ENCODE results near the gene TEPSIN.
"Not testable (repeated sequence)": the region's sequence is repeated elsewhere in the genome, so short reads cannot be mapped to it uniquely, and the experiment has no call there.

Gene TEPSIN

DNA sequence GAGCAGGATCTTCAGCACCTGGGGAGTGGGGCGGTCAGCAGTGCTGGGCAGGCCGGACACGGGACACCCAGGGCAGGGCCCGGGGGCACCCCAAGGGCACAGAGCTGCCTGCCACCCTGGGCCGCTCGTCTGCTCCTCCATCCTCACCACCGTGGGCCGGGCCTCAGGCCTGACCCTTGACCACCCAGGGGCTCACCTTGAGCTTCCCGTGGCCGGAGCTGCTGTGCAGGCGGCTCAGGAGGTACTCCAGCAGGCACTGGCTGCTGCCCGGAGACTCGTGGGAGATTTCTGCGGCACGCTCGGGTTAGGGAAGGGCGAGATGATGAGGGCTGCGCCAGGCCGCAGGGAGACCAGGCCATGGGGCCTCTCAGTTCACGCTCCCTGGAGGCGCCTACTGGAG, 2.1 kb downstream of the TEPSIN start:
- no peak for DNase-seq (ENCODE audit: low read depth in 2 of 2)

DNA sequence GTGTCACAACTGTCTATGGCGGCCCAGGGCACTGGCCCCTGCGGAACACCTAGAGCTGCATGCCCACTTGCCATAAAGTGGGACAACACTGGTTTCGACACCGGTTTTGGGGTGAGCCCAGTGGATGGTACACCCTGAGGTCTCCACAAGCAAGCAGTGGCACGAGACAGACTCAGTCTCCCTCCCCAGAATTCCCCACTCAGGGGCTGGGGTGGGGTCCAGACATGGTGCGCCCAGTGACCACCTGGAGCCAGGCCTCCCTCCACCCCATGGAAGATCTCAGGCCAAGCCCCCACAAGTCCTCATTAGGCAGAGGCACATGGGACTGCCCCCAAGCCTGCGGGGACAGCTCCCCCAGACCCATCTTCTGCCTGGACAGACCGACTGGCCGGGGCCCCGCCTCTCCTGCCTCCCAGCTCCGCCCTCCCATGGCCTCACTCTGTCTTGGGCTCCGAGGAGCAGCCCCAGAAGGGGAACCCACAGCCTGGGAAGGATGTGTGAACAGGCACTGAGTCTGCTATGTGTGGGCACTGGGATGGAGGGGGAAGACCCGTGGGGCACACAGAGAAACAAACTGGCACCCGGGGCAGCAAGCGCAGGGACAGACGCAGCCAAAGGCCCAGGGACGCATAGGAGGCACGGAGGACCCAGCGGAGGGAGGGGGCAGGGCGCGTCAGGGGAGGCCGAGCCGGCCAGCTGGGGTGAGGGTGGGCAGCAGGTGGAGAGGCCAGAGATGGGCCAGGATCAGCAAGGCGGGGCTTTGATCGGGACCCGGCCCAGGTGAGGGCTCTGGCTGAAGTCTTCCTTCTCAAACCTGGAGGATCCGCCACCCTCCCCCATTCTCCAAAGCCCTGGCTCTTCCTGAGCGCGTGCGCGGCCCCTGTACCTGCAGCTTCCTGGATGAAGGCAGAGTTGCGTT, 2.8 kb downstream of the TEPSIN start:
- DNase-seq (ENCODE audit: low read depth in 2 of 2): no peak

DNA sequence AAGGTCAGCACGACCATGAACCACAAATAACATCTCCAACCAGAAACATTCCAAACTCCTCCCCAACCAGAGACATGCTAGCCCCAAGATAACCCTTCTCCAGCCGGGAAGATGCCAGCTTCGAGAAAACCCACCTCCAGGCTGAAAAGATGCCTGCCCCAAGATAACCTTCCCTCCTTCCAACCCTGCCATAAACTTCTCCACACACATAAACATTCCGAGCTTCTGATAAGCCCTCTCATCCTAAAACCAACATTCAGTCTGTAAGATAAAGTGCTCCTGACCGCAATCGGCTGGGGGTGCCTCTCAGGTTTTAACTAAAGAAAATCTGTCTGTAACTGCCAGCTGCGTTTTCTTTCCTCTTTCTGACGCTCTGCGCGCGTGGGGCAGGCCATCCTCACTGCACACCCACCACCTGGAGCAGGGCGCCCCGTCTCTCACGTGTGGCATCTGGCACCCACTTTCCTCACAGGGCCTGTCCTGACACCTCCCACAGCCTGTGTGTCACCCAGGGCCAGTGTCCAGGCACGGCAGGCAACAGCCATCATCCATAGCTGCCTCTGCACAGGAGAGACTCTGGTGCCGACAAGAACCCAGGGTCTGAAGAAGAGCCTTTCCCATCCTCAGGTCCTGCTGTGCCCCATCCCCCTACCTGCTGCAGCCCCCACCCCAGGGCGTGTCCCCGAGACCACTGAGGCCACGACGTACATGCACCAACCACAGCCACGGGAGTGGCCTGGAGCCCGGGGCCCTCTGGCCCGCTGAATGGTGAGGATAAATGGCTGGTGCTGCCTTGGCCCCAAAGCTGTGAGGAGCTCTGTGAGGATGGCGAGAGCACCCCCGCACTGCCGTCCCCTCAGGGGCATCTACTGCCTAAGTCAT, 3.7 kb downstream of the TEPSIN start:
- no peak for DNase-seq (ENCODE audit: low read depth in 2 of 2)

DNA sequence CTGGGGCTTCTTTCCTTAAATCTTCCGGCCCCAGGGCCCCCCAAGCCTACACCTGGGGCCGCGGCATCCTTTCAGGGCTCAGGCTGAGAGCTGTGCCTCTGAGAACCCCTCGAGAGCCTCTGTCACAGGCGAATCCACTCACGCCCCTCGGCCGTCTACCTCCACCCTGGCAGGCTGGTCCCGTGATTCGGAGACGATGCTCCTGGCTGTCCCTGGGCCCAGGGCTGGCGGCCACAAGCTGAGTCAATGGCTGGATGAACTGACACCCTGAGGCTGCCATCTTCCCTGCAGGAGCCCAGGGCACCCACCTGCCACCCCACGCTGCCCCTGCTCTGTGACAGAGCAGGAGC, 4.4 kb downstream of the TEPSIN start:
- DNase-seq (ENCODE audit: low read depth in 2 of 2): no peak

DNA sequence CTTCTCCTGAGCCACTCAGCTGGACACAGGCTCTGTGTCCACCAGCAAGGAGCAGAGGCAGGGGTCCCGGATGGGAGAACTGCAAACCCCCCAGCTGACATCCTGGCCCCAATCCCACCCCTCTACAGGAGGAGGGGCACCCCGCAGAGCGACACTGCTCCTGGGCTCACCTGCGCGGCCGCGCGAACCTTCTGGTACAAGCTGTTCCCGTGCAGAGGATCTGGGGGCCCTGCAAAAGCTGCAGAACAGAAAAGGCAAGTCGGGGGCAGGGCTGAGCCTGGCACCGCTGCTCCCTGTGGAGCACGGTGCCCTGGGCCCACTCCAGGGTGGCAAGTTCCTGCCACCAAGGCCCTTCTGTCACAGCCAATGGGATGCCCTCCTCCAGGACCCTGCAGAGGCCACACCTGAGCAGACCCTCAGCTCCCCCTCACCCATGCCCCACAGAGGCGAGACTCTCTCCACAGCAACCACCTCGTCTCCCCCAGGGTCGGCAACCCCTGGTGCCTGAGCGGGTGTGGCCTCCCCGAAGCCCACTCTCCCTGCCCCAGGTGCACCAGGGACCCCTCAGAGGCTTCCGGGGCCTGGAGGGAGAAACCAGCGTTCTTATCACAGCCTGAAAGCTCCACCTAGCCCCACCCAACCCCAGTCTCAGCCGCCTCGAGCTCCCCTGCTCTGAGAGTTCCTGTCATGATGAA, 4.9 kb downstream of the TEPSIN start:
- no peak for DNase-seq (ENCODE audit: low read depth in 2 of 2)

DNA sequence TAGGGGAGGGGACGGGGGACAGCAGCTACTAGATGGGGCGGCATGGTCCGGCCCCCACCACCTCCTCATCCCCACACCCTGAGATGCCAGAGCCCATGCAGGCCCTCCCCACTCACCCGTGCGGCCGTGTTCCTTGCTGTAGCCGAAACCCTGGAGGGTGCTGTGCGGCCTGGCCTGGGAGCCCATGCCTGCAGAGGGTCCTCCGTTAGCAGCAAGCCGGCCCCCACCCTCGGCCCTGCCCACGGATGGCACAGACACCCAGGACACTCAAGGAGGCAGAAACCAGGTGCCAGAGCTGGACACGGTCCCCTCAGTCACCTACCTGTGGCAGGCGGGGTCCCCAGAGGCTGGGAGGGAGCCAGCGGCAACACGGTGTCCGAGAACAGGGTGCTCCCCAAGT, 5.5 kb downstream of the TEPSIN start:
- no peak for DNase-seq (ENCODE audit: low read depth in 2 of 2)

DNA sequence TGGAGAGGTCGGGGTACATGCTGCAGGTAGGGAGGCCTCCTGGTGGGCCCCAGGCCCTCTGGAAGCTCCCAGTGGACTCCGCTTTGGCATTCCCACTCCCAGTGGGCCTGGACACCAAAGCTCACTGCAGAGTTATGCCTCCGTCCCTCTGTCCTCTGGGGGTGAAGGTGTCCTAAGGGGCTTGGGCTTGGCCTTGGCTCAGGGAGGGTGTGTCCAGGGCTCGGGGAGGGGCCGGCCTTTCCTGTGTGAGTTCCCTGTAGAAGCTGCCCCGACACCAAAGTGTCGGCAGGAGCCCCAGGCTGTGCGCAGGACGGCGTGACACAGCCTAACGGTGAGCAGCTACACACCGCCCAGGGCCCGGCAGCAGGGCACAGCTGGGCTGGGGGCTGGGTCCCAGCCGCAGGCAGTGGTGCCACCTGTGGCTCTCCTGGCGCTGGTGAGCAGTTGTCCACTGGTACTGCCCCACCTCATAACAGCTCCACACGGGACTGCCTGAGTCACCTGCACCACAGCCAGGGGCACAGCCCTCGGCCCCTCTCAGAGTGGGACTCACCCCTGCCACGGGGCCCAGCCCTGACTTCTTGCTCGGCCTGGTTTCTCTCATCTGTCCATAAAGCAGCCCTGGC, 6.1 kb downstream of the TEPSIN start:
- no peak for DNase-seq (ENCODE audit: low read depth in 2 of 2)

DNA sequence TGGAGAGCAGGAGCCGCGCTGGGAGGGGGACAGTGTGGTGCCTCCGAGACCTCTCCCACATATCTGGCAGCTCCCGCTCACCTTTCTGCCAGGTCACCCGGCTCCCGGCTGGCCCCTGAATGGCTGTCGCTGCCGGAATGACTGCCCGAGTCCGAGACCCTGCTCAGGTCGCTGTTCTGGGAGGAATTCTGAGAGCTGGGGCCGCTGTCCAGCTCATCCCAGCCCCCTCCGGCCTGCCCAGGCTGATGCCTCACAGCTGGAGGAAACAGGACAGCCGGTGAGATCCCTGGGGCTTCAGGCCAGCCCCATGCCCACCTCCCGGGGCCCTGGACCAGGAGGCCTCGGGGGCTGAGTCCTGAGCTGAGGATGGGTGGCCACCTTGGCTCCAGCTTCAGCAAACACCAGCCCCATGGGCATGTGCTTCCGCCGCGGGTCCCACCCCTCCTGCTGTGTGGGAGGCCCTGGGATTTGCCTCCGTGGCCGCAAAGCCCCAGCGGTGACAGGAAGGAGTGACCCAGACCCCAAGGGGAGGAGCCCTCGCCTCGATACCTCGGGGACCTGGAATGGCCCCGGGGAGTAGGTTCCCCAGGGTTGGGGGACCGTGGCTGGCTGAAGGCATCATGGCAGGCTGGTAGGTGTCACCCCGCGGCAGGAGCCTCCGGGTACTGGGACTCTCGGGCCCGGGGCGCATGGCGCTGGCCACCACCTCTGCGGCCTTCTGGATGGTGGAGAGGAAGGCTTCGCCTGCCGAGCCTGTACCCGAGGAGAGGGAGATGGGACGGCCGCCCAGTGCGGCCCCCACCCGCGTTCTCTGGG, 6.9 kb downstream of the TEPSIN start:
- no peak for DNase-seq (ENCODE audit: low read depth in 2 of 2)

DNA sequence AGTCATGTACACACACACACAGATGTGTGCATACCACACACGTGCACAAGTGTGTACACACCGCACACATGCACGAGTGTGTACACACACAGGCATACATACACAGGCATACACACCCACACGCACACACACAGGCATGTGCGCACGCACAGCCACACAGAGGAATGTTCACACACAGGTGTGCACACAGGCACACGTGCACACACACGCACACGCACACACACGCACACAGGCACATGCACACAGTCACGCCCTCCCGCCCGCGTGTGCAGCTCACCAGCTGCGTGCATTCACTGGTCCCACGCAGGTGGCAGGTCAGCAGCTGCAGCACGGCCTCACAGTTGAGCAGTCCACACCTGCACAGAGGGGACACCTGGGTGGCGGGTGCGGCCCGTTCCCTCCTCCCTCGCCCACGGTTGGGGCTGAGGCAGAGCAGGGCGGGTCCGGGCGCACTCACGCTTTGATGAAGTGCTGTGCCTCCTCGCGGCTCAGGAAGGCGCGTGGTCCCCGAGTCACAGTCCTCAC, 7.7 kb downstream of the TEPSIN start:
- DNase-seq (ENCODE audit: low read depth in 2 of 2): no peak

DNA sequence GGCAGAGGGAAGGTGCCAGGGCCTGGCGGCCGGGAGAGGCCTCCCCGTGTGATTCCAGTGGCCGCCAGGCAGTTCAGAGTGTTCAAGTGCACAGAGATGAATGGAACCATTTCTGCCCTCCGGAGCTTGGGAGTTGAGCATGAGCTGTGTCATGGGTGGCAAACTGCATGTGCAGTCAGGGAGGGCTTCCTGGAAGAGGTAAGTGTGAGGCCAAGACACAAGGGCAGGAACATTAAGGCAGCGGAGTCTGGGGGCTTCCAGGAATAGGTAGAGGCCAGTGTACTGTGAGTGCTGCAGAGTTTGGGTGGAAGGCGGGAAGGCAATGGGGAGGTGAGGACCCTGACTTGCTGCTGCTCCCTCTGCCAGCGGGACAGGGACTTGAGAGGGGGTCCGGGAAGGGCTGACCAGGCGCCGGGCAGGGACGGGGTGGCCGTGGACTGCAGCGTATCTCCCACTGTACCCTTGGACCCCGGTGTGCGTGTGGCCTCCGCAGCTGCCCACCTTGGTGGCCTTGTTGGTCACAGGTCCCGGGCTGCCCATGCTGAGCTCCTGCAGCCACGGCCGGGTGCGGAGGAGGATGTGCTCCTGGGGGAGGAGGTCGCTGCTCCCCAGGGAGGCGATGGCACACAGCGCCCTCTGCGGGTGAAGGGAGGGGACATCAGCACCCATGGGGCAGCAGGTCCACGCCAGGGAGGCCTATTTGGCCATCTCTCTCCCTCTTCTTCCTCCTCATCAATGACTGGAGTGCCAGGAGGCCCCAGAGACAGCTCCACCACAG, 8.6 kb downstream of the TEPSIN start:
- DNase-seq (ENCODE audit: low read depth in 2 of 2): no peak

DNA sequence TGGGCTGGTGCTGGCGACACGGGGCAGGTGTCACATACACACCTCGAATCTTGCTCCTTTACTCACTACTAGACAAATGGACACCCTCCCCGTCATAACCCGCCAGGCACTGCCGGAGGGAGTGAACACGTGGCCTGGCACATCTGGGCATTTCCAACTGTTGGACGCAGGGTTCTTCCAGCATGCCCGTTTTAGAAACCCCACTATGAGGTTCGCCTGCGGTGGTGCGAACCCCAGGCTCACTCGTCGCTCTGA, 9.3 kb downstream of the TEPSIN start:
- DNase-seq (ENCODE audit: low read depth in 2 of 2): no peak

DNA sequence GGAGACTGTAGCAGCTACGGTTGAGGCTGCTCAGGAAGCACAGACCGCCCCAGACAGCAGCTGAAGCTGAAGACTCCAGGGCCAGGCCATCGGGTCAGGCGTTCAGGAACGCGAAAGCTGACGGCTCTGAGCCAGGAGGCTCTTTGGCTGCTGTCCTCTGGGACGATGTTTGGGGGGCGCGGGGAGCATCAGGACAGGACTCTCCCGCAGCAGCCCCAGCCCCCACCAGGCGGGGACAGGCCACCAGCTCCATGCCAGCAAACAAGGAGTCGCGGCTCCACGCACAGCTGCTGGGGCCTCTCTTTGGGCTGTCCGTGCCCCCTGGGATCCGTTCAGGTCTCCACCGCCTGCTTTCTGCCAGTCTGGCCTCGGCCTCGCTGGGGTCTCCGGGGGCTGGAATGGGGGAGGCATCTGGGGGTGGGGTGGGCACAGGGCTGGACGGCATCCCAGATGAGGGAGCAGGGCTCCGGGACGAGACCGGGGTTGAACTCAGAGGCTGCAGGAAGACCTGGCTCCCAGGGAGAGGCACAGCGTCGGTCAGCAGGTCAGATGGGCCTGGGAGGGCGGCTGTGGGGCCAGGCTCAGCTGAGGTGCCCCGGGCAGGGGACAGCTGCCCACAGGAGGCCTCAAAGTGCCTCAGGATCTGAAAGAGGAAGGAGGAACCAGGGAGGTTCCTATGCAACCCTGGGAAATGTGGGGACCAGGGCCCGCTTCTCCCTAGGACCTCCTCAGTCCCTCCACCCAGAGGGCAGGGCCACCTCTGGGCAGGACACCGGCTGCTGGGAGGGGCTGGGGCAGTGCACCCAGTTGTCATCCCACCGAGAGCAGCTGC, 9.8 kb downstream of the TEPSIN start:
- DNase-seq (ENCODE audit: low read depth in 2 of 2): no peak

DNA sequence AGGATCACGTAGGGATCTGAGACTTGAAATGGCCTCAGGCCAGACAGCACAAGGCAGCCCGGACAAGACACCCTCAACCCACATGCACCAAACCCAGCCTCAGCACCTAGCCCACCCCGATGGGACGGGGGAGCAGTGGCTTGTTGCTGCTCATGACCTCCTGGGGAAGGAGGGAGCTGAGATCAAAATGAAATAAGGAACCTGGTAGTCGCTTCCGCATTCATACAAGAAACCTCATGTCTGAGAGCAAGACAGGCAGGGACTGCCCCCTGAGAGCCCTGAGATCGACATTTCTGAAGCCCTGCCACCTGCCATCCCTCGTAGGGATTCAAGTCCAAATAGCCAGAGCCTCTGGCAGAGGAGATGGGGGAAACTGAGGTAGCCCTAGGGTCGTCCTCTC, 10.4 kb downstream of the TEPSIN start:
- no peak for DNase-seq (ENCODE audit: low read depth in 2 of 2)

DNA sequence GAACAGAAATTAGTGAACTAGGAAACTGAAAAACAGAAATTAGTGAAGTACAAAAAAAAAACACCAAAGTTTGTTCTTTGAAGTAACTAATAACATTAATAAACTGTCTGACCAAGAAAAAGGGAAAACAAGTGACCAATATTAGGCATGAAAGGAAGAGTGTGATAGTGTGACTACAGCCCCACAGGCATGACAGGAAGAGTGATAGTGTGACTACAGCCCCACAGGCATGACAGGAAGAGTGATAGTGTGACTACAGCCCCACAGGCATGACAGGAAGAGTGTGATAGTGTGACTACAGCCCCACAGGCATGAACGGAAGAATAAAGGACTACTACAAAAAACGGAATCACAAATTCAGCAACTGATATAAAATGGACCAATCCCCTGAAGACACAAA, 11.2 kb downstream of the TEPSIN start:
- not testable (repeated sequence) for DNase-seq (ENCODE audit: low read depth in 2 of 2)

DNA sequence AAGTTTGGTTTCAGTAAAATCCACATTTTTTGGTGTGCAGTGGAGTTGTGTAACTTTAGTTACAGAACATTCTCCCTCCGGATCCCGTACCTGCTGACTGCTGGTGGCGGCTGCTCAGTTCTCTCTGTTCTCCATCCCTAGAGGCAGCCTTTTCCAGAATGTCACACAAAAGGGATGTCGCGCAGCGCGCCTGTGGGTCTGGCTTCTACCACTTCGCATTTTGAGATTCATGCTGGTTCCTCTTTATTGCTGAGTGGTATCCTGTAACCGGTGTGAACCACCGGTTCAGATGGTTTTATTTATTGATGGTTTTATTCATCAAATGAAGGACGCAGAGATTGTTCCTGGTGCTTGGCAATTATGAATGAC, 15.1 kb downstream of the TEPSIN start:
- DNase-seq (ENCODE audit: low read depth in 2 of 2): no peak

DNA sequence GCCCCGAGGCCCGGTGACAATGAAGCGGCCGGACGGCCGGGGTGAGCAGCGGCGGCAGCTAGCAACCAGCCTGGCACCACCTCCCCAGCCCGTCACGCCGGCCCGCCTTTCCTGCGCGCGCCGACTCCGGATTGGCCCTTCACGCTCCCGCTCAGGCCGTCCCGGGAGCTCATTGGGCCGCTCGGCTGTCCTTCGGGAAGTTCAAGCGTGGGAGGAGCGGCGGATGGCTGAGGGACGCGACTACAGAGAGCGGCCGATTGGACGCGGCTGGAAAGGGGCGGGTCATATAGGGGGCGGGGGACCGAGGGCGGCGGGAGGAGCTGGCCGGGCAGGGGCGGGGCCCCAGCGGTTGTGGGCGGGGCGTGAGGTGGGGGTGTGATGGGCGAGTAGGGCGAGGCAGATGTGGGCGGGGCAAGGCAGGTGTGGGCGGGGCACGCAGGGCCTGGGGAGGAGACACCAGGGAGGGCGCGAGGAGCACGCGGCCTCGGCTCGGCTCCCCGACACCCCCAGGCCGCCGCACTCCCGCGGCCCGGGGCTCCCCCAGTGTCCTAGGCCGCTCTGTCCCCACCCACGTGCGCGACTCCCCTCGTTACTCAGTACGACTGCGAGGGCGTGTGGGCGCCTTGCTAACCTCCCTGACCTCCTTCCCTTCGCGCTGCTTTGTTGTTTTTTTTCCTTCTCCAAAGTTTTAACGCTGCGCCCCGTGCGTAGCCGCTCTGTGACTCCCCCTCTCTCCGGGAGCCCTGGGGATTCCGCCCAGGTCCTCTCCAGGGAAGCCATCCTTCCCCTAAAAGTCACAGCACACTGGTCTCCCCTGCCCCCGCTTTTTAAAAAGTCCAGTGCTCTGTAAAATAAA, 15.7 kb downstream of the TEPSIN start, which contains the start of gene CEP131:
TSS of gene CEP131 (minus strand) at position 60 of the 856 bp plus-strand sequence. CDS start 2,909 bp downstream, outside the sequence.
- peak; percentile 100 for DNase-seq (ENCODE audit: low read depth in 2 of 2)

DNA sequence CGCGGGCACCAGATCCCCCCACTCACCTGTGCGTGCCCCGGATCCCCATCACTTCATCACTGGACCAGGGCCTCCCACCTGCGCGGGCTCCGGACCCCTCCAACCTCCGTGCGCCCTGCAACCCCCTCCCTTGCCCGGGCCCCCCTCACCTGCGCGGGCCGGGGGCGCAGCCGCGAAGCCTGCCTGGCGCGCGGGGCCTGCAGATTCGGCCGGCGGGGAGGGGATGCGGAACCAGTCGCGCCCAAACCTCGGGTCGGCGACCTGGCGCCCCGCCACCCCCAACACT, 16.3 kb downstream of the TEPSIN start:
- DNase-seq (ENCODE audit: low read depth in 2 of 2): no peak

DNA sequence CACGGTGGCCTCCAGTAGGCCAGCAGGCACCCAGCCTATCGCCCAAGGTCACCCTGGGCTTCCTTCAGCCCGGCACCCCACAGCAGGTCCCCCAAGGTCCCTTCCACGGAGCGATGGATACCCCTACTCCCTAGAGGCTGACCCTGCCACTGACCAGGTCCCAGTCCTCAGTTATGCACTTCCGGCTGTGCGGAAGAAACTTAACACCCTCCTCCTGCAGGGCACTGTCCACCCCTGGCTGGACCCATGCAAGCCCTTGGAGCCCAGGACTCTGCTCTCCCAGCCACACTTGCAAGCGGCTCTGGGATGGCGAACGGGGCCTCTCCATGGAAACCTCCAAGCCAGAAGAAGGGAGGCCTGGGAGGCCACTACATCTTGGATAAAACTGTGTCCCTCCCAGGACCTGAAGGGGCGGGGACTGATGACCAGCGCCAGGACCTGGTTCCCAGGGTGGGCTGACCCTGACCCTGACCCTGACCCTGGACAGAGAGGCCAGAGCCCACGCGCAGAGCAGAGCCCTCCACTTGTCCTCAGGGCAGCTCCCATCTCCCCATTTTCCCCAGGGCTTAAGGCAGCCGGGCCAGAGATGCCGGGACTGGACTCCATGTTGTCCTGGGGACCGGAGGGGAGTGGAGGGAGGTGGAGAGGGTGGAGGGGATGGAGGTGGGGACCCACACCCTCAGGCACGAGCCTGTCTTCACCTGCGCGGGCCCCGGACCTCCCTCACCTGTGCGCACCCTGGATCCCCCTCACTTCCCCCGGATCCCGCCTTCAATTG, 16.8 kb downstream of the TEPSIN start:
- DNase-seq (ENCODE audit: low read depth in 2 of 2): no peak

Data from stimulated activated CD4-positive, alpha-beta T cell treated with anti-CD3 and anti-CD28 coated beads, Interleukin-4, amount 100 ng/mL, for 48 hours (primary cell).